TTC549 (cell line): ENCODE results near the gene SSBP3.

Source experiments
- FAIRE-seq: peaks from 2 replicates; lab custom pipeline; 2012; peaks lifted over from hg19 to GRCh38; lab: Jason Lieb, UNC

Gene SSBP3

GRCh38 chr1:54302951-54303843 is 103.0 kb downstream of the SSBP3 start:
- no peak for FAIRE-seq

- FAIRE-seq = no peak
These were observed 103.6 kb downstream of the SSBP3 start for GRCh38 chr1:54302549-54302948.

DNA sequence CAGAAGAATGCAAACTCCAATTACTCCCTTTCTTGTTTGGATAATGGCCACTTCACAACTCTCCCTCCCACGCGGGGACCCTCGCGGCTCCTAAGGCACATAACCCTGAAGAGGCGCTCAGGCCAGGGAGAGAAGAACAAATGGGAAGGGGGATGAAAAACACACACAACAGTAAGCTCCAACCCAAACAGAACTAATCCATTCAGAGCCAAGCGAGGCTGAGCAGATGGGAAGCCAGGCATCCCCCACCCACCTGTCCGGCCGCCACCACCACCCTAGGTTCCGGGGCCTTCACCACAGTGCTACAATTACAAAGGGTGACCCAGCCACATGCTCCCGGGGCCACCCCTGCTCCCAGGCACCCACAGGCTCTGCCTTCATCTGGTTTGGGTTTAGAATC is 104.7 kb downstream of the SSBP3 start:
- no peak for FAIRE-seq

DNA sequence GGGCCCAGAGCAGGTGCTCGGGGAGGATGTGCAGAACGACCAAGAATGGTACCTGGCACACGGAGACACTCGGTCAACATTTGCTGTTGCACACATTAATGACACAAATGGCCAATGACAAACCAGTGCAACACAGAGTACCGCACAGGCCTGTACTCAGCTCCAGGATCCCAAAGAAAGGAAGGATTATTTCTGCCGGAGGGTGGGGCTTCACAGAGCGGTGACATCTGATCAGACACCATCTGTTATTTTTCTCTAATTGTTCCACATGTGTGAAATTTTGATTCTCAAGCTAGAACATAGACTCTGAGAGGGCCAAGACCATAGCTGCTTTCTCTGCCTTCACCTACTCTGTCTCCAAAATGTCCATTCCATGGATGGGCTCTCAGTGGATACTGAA is 105.8 kb downstream of the SSBP3 start:
- no peak for FAIRE-seq

DNA sequence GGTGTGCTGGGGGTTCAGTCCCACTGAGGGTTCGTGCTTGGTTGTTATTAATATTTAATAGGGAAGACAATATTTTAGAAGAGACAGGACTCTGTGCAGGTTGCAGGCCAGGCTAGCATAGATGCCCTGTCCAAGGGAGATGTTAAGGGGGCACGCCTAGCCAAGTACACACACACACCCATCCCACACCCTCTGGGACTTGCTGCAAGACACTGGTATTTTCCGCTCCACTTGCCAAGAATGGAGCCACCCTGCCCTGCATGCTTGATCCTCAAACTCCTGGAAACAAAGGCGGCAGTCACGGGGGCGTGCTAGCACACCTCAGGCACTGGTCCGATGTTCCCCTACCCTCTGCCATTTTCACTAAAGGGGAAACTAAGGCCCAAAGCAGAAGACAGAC is 107.2 kb downstream of the SSBP3 start:
- FAIRE-seq = no peak

DNA sequence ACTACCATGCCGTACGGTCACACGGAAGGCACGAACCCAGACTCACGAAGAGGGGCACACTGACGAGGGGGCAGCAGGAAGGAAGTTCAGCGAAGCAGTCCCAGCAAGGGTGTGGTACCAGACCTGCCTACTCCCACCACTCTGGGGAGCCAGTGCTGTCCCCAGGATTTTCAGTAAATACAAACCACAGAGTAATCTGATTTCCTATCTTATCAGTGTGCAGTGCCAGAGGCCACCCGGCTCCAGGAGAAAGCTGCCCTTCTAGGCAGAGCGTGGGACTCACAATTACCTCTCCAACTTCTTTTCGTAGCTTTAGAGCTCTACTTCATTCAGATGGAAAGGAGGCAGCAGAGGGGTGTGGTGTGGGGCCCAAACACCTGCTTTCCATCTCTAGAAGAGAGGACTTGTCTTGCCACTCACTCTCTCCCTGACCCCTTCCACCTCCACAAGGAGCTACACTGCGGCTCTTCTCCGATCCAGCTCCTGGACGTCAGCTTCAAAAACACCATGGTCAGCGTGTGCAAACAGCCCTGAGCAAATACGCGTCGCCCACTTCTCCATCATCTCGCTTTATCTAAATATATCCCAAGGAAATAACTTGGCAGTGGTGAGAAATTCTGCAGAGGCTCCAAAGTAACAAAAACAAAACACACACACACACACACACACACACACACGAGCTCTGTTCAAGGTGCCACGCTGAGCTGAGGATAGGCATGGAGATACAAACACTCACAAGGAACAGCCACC is 107.7 kb downstream of the SSBP3 start:
- no peak for FAIRE-seq

DNA sequence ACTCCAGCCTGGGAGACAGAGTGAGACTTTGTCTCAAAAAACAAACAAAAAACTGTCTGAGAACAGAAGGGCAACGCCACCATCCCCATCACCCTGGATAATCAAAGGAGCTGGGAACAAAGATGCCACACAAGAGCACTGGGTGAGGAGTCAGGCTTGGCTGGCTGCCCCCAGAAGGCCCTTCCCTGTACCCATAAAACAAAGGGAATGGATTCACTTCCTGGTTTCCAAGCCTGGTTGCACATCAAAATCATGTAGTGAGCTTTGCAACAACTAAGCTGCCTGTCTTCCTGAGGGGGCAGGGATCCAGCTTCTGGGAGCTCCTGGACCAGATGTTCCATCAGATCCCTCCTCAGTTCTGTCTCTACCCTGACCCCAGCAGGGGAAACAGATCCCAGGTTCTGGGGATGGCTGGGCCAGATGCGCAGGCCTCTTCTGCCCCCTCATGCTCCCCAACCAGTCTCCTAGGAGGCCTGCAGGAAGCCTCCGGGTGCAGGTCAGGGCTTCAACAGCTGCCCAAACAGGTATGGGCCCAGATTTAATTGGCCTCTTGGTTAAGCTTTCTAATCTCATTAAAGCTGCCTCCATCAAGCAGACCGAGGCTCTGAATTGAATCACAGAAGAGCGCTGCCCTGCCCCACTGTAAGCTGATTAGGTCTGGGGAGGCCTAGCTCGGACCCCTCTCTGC is 108.5 kb downstream of the SSBP3 start:
- no peak for FAIRE-seq

DNA sequence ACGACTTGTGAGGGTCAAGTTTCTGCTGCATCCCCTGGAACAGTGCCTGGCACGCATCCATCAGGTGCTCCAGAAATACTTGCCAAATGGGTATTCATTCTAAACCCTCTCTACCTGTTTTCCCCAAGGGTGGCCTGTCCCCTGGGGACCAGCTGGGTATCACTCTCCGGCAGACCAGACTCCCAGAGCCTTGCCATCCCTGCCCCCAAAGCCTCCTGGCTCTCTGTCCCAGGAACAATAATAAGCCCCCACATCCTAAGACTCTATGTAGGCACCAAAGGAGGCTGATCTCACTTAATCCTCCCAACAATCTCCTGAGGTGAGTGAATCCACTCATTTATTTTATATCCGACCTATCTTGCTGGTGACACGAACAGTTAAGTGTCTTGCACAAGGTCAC is 109.5 kb downstream of the SSBP3 start:
- no peak for FAIRE-seq

DNA sequence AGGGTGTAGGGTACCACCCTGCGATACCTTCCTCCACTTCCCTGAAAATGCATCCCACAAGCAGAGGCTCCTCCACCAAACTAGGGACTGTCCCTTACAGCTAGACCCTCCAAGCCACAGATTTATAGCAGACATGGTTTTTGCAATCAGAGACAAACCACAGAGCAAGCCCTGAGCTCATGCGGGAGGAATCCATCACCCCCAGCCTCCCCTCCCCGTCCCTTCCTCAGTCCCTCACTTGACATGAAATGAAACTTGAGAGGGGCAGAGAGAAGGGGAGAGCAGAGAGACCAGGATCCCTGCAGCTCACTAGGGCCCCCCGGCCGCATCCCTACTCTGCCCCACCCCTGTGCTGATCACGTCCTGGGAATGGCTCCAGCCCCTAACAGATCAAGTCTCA is 111.3 kb downstream of the SSBP3 start:
- no peak for FAIRE-seq

DNA sequence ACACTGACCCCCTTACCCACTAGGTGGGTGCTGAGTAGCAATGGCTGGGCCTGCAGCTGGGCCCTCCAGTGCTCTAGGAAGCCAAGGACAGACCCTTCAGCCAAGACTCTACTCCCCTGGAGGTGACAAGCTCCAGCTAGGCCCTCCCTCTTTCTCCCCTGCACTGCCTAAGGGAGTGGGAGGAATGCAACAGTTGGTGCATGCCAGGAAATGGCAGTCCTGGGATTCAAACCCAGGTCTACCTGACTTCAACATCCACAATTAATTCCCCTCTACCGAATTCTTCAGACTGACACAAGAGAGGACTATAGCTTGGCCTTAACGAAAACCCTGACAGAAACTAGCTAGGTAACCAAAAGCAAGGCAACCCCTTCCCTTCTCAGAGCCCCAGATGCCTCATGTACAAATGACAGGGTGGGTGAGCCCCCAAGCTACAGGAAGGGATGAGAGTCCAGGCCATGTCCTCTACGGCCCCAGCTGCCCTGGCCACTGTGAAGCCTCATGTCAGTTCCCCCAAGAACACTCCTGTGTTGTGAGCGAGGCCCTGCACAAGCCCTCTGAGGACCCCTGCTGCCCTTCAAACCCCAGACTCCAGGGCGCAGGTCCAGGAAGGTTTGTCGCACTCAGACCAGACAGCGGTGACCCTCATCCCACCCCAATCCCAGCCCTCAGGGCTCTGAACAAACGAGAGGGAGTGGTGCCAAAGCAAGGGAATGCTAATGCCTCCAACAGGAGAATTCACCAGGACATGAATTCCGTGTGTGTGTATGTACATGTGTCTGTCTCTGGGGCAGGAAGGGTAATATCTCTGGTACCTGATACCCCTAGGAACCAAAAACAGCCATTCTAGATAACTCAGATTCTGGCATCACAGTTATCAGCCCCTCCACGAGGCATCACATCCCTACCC is 113.9 kb downstream of the SSBP3 start:
- FAIRE-seq = no peak

GRCh38 chr1:54291276-54292001 is 114.8 kb downstream of the SSBP3 start:
- FAIRE-seq = no peak

DNA sequence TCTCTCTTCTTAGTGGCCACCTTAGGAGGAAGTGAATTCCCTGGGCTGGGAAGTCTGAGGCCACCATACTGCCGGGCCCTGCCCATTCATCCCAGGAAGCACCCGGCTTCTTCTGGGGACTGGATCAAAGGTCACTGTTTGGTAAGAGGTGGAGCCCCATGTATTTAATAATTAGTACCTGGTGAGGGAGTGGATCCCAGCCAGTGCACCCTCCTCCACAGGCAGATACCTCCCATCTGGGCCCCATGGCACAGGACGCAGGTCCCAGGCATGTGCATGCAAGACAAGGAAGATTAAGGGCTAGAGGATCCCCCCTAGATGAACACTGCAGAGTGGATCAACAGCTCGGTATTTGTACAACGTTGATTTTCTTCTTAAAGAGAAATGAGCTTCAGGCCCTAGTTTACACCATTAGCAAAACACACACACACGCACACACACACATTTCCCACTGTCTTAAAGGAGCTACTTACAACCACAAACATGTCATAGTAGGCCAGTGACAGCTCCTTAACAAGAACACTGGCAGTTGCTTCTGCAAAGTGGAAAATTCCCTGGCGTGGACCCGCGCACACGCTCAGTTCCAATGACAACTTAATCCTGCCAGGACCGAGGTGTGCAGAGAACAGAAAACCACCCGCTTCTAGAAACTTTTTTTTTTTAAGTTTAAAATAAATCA is 115.5 kb downstream of the SSBP3 start:
- FAIRE-seq = no peak

DNA sequence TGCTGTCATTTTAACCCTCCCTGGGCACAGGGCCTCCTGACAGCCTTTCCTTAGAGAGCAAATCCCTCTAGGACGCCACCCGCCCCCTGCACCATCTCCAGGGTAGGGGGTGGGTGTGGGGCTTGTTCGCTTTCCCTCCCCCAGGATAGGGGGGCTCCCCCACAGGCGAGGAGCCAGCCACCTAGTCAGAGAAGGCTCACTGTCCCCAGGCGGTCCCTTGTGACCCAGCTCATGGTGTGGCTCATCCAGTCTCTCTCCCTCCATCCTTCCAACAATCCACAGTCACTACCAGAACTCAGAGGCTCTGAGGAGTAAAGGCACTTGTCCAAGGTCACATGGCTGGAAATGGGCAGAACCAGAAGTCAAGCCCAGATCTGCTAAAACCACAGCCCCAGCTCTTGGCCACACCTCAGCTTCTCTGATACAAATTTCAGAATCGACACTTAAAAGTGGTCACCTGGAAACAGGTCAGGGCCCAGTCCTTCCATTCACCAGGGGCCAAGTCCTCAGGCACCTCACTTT is 116.4 kb downstream of the SSBP3 start:
- no peak for FAIRE-seq

DNA sequence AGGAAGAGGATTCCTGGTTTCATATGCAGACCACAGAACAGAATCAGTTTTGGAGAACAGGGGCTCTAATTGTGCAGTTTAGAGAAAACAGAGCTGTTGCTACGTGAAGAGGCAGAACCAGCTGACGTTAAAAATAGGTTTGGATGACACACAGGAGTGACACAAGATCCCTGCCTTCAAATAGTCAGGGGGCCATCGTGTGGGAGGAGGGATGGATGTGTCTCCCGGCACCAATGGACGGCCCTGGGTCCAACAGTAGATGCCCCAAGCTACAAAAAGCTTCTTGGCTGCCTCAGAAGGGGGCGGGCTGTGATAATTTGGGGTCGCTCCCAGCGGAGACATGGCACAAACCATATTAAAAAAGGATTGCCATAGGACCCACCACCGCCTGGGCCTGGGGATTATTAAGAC is 118.4 kb downstream of the SSBP3 start:
- no peak for FAIRE-seq

DNA sequence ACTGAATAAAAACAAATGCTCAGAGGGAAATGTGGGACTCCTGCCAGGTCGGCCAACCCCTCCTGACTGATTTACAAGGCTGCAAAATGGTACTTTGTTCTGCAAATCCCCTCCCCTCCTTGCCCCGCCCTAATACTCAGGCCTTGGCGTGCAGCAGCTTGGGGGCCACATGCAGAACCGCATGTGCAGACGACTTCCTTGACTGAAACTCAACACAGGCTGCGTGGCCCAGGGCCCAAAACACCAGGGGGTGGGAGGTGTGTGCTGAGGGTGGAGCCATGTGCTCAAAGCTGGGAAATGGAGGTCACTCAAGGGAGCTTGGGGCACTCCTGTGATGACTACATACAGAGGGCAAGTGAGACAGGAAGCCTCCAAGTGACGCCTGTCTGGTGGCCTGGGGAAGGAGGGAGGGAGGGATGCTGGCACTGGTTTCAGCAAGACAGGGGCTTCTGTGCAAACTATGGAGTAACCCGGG is 119.0 kb downstream of the SSBP3 start:
- FAIRE-seq = no peak

DNA sequence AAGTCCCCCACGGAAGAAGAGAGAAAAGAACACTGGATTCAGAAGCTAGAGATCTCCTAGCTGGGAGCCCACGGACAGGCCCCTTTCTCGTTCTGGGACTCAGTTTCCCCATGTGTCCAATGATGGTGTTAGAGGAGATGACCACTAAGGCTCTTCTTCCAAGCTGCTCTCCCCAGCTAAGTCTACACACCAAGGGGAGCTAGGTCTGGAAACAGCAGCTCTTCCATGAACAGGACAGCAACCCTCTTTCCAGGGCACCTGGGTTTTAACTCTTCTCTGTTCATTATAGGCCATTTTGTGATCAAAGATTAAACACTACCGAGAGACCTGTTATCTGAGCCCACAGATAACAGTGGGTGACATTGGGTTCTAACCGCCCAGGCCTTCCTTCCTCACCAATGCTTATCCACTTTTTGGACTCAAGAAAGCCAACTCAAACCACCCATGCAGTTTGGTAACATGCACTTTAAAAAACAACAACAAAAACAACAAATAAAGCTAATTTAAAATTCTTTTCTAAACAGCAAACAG is 120.3 kb downstream of the SSBP3 start:
- FAIRE-seq = no peak

DNA sequence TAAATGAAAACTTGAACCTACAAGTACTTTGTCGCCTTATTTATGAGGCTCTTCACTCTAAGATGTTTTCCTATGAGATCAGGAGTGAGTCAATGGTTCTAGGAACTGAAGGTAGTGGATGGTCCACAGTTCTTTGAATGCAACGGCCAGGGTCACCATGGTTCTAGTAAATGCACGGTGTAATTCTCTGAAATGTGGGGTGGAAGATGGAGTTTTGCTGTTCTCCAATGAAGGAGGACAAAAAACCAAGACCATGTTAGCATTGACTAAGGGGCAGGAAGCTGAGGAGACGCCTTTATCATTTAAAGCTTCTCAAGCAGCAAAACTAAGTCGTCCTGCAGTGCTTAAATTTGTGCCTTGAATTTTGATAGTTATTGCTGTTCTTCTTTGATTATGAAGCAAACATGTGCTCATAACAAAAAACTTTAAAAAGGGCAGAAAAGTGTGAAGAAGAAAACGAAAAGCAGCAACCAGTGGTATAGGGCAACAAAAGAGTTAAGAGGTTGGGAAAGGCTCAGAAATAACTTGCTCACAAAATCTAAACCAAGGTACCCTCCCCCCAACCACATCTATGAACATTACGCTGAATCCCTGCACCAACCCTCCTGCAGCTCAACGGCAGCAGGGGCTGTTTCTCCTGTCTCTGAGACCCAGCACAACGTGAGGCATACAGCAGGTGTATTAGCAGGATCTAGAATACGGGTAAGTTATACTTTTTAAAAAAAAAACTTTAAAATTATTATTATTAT is 121.2 kb downstream of the SSBP3 start:
- FAIRE-seq = no peak

GRCh38 chr1:54283635-54284385 is 122.4 kb downstream of the SSBP3 start:
- no peak for FAIRE-seq
